ENCODE results near the gene CUX1.

The CUX1 gene

GRCh38 chr7:101843293-101844271 lies 26.2 kb downstream of the CUX1 start:
- no peak for TF ChIP-seq CREB1 (IDR thresholded peaks at IDR 0.05; ENCODE audit: low read depth)
- no peak for TF ChIP-seq EGR1 (IDR thresholded peaks at IDR 0.05)
- no peak for TF ChIP-seq NFIC (IDR thresholded peaks at IDR 0.05)

DNA sequence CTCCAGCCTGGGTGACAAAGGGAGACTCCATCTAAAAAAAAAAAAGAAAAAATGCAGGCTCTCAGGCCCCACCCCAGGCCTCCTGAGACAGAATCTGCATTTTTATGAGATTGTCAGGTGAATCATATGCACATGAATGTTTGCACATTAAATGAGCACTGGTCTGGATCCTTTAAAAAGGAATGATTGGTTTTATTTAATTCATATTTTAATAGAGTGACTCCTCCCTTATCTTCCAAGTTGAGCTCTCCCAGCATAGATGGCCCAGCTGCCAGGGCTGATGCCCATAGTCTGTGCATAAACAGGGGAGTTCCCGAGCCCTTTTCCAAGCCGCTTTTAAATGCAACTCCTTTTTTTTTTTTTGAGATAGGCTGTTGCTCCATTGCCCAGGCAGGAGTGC lies 28.5 kb downstream of the CUX1 start:
- no peak for TF ChIP-seq REST (IDR thresholded peaks at IDR 0.05; ENCODE audit: low read depth)
- TF ChIP-seq, protein P1, sequence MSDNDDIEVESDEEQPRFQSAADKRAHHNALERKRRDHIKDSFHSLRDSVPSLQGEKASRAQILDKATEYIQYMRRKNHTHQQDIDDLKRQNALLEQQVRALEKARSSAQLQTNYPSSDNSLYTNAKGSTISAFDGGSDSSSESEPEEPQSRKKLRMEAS (IDR thresholded peaks at IDR 0.05): no peak
- TF ChIP-seq EGR1 (IDR thresholded peaks at IDR 0.05): no peak
- TF ChIP-seq TEAD4 (IDR thresholded peaks at IDR 0.05): no peak
- TF ChIP-seq YY1 (IDR thresholded peaks at IDR 0.05; ENCODE audit: low read depth): no peak

GRCh38 chr7:101846800-101847538 lies 29.5 kb downstream of the CUX1 start:
- TF ChIP-seq CREB1 (IDR thresholded peaks at IDR 0.05; ENCODE audit: low read depth) (no peak), YY1 (IDR thresholded peaks at IDR 0.05; ENCODE audit: low read depth) (no peak), EGR1 (IDR thresholded peaks at IDR 0.05) (no peak)

DNA sequence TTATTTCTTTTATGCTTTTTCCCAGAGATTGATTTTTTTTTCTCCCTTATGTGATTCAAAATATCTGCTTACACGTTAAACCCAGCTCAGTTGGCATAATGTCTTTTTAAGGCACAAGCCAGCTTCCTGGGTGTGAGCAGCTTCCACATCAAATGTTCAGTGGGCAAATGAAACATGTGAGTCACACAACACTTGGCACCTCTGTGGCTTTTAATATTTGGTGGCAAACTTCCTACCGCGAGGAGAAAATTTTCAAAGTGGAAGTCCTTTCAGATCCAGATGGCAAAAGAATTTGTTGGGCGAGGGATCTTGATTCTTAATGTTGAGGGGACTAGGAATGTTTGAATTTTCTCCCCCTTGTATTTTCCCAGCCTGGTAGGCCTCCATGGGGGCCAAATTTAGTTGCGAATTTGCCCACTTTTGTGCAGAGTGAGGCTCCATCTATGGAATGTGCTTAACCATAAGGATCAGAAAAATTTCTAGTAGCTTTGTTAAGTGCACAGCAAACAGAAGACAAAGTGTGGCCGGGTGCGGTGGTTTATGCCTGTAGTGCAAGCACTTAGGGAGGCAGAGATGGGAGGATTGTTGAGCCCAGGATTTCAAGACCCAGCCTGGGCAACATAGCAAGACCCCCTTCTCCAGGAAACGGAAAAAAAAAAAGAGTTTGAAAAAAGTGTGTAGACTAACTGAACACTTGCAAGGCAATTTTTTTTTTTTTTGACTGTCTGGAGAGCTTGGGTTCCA lies 31.0 kb downstream of the CUX1 start:
- no peak for TF ChIP-seq CEBPB (IDR thresholded peaks at IDR 0.05)
- no peak for TF ChIP-seq REST (IDR thresholded peaks at IDR 0.05; ENCODE audit: low read depth)
- no peak for TF ChIP-seq YY1 (IDR thresholded peaks at IDR 0.05; ENCODE audit: low read depth)
- TF ChIP-seq EGR1 (IDR thresholded peaks at IDR 0.05): no peak
- TF ChIP-seq CREB1 (IDR thresholded peaks at IDR 0.05; ENCODE audit: low read depth): no peak

GRCh38 chr7:101853684-101854083 lies 36.3 kb downstream of the CUX1 start:
- TF ChIP-seq TAF1 (IDR thresholded peaks at IDR 0.05; ENCODE audit: low read depth) (no peak), TEAD4 (IDR thresholded peaks at IDR 0.05) (no peak), EGR1 (IDR thresholded peaks at IDR 0.05) (no peak), CEBPB (IDR thresholded peaks at IDR 0.05) (no peak), TCF12 (IDR thresholded peaks at IDR 0.05; ENCODE audit: low read depth) (no peak), RAD21 (IDR thresholded peaks at IDR 0.05; ENCODE audit: low read depth) (no peak), NFIC (IDR thresholded peaks at IDR 0.05) (no peak), REST (IDR thresholded peaks at IDR 0.05; ENCODE audit: low read depth) (no peak), FOXM1 (IDR thresholded peaks at IDR 0.05; ENCODE audit: borderline replicate concordance, low read depth) (no peak), CREB1 (IDR thresholded peaks at IDR 0.05; ENCODE audit: low read depth) (no peak), ZBTB7A (IDR thresholded peaks at IDR 0.05; ENCODE audit: low read depth) (no peak), EP300 (IDR thresholded peaks at IDR 0.05; ENCODE audit: borderline replicate concordance) (no peak), YY1 (IDR thresholded peaks at IDR 0.05; ENCODE audit: low read depth) (no peak)
- TF ChIP-seq, protein P2, sequence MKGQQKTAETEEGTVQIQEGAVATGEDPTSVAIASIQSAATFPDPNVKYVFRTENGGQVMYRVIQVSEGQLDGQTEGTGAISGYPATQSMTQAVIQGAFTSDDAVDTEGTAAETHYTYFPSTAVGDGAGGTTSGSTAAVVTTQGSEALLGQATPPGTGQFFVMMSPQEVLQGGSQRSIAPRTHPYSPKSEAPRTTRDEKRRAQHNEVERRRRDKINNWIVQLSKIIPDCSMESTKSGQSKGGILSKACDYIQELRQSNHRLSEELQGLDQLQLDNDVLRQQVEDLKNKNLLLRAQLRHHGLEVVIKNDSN (IDR thresholded peaks at IDR 0.05): no peak
- TF ChIP-seq, protein P1 (IDR thresholded peaks at IDR 0.05): no peak
